Stimulated activated CD4-positive, alpha-beta T cell treated with anti-CD3 and anti-CD28 coated beads, Interleukin-1b, Interleukin-23, amount 100 ng/mL, for 24 hours (primary cell): ENCODE data around the gene ARID3A.
"Not testable (repeated sequence)": the region's sequence is repeated elsewhere in the genome, so short reads cannot be mapped to it uniquely, and the experiment has no call there.

ENCODE experiments used
- DNase-seq, 4 experiments: peaks; one replicate each; pipeline ENCODE4 v3.0.0-alpha.2; 2020; ENCODE audit warnings: low read depth in 4 of 4, low spot score in 1 of 4

The ARID3A gene

DNA sequence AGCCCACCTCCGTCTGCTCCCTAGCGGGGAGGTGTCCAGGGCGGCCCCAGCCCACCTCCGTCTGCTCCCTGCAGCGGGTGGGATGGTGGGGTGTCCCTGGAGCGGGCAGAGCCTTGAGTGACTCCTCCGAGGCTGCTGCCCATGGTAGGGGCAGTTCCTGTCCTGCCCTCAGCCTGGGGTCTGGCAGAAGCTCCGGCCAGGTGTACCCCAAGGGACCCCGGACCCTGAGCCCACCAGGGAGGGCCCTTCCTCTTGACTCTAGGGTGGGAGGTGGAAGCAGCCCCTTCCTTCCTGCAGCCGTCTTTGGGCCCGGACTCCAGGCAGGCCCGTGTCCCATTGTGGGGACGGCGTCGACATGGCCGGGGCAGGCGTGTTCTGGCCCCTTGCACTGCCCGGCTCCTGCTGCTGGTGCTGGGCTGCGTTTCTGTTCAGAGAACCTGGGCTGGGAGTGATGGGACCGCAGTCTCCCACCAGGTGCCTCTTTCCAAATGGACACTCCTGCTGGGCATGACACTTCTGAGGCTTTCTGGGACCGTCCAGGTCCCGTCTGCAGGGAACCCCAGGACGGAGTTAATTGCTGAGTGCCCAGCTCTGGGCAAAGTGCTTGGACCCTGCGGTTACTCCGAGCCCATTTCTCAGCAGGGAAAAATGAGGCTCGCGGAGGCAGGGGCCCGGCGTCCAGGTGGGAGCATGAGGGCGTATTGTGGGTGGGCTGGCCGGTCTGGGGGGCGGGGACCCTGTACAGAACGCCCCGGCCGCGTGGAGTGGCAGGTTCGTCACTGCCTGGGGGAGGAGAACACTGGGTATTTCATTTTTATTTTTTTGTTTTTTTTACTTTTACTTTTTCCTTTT, 19.8 kb downstream of the ARID3A start:
- DNase-seq, result no peak

DNA sequence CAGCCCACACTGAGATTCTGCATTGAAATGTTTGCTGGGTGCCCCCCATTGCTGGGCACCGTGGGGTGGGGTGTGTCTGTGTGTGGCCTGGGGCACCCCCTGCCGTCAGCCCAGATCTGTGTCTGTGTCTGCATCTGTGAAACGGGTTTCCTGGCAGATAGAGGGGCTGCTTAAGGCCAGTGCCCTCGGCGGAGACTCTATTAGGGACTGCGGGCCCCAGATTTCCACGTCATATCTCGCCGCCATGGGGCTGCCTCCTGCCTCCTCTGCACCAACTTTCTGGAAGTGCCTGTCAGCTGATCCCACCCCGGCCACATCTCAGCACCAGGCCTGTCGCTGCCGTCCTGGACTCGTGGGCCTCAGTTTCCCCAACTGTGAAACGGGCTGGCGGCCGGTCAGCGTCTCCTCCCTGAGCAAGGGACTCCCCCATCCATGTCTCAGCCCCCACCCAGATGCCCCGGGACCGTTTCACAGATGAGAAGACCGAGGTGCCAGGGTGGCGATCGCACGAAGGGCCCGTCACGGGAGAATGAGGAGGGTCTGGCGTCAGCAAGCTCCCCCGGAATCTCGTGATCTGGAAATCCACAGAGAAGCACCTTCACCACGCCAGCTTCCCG, 21.4 kb downstream of the ARID3A start:
- no peak for DNase-seq

DNA sequence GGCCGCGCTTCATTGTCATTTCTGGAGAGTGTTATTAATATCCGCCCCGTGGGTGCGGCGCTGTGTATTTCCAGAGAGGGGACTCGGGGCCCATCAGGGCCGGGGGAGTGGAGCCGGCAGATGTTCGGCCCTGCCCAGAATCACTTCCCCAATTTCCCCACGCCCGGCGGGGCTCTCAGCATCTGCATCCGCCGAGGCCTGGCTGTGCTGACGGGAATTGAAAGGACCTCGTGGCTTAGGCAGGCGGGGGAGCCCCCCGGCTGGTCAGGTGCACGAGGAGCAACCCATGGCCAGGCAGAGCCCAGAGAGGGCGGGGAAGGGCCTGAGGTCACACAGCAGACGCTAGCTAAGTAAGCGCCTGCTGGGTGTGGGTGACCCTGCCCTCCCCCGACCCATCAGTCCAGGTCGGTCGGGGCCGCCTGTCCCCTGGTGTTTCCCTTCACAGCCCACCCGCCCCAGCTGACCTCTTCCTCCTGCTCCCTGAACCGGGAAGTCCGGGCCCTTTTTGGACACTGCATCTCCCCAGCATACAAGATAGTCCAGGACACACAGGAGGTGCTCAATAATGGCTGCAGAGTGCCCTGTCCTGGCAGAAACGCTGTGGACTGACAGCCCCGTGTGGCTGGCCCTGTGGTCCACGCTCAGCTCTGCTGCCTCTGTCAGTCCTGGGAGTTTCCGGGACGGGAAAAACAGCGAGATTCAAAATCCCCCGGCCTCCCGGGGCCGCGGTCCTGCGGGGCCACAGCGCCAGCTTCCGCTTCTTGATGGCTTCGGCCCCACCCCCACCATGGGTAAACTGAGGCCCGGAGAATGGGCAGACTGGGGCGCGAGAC, 22.1 kb downstream of the ARID3A start:
- DNase-seq, result no peak

DNA sequence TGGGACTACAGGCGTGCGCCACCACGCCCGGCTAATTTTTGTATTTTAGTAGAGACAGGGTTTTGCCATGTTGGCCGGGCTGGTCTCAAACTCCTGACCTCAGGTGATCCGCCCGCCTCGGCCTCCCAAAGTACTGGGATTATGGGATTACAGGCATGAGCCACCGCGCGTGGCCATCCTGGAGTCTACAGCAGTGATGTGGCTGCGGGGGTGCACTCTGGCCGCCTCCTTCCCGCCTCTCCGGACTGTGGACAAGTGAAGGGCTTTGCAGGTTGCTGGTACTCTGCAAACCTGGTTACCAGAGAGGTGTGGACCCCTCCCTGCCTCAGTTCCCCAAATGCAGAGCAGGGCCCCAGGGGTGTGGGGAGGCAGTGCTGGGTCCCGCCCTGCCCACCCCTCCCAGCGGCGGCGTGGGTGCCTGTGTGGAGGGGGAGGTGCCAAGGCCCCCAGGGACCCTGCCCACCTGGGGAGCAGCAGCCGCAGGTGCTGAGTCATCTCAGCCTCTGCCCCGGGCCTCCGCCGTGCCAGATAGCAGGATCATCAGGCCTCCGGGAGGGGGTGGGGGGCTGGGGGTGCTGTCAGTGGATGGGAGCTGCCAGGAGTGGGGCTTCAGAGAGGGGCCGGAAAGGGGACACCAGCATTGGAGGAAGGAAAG, 23.1 kb downstream of the ARID3A start:
- DNase-seq, result no peak

DNA sequence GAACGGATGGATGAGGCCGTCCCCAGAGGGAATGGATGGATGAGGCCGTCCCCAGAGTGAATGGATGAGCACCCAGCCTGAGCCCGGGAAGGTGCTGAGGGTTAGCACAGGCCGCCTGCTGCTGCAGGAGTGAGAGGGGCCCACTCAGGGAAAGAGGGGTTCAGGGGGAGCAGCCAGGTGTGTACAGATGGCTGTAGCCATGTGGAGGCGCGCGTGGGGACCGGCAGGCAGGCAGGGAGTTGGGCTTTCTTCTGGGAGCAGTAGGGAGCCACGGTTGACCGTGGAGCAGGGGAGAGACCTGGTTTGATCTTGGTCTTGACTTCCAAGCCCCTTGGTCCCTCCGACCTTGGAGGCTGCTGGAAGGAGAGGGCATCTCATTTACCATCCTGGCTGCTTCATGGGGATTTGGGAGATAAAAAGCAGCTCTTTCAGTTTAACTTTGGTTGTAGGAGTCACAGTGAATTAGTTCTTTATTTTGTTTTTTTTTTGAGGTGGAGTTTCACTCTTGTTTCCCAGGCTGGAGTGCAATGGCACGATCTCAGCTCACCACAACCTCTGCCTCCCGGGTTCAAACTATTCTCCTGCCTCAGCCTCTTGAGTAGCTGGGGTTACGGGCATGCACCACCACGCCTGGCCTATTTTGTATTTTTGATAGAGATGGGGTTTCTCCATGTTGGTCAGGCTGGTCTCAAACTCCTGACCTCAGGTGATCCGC, 24.7 kb downstream of the ARID3A start:
- no peak for DNase-seq

DNA sequence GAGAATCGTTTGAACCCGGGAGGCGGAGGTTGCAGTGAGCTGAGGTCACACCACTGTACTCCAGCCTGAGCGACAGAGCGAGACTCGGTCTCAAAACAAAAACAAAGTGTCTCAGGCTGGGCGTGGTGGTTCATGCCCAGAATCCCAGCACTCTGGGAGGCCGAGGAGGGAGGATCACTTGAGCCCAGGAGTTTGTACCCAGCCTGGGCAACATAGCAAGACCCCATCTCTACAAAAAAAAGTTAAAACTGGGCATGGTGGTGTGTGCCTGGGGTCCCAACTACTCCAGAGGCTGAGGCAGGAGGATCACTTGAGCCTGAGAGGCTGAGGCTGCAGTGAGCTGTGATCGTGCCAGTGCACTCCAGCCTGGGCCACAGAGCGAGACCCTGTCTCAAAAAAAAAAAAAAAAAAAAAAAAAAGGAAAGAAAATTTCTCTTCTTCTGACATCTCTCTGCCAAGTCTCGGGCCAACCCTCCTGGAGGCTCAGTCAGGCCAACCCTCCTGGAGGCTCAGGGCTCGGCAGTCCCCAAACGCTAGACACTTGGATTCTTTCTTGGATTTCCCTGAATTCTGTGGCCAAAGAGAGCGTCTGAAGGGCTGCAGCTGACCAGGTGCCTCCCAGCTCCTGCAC, 26.3 kb downstream of the ARID3A start:
- no peak for DNase-seq

DNA sequence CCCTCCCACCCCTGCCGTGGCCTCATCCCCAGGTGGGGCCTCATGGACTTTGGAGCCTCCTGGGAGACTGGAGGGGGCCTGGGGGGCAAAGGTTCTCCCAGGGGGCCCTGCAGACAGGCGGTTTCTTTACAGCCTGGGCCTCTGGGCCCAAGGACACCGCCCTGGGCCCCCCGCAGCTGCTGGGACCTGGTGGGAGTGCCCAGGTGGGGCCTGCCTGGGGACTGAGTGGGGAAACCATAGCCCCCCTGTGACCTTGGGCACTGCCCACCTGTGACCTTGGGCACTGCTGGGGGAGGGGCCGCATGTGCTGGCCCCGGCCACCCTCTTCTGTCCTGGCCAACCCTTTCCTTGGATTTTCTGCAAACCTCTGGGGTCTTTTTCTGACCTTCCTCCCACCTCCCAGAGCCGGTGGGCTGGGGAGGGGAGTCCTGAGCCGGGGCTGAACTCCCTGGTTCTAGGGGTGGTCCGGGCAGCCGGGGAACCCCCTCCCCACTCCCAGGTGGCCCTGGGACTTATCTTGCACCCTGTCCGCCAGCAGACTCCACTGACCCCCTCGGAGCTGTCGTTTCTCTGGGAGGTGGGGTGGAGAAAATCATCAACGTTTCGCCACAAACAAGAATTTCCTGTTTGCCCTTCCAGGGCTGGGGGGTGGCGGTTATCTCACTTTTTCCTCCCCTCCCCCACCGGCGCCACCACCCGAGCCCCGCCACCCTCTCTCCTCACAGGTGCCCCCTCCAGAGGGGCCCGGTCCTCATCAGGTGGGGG, 27.0 kb downstream of the ARID3A start:
- DNase-seq, result no peak

DNA sequence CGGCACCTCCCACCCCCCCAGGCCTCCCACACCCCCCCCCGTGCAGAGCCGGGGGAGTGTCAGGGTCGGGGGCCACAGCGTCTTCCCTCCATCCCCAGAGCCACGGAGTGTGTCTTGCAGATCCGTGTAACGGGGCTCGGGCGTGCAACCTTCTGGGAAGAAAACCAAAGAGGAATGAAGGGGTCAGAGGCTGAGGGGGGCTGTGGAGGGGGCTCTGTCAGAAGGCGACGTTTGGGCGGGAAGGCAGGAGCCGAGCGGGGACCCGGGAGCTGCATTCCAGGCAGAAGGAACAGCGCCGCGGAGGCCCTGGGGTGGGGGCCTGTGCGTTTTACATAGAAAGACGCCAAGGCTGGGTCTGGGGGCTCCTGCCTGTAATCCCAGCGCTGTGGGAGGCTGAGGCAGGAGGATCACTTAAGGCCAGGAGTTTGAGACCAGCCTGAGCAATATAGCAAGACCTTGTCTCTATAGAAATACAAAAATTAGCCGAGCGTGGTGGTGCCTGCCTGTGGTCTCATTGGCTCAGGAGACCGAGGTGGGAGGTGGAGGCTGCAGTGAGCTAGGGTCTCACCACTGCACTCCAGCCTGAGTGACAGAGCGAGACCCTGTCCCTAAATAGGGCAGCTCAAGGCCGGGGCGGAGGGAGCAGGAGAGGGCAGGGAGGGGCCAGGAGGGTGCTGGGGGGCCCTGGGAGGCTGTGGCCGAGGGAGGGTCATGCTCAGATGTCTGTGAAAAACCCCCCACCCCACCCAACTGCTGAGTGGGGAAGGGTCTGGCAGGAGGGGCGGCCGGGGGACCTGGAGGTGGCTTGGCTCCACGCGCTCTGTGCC, 27.8 kb downstream of the ARID3A start:
- DNase-seq, result no peak

DNA sequence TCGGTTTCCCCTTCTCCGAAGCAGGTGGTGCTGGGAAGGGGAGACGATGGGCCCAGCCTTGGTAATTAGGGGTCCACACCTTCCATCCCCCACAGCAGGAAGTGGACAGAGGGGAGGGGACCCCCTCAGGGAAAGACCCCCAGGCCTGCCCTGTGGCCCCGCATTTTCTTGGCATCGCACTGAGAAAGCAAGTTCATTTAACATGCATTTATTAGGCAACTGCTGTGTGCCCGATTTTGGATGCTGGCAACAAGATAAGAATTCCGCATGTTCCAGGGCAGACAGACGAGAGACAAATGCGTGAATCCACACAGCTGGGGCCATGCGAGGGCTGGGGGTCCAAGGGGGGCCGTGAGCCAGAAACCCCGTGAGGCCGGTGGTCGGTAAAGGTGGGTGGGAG, 28.4 kb downstream of the ARID3A start:
- DNase-seq, result no peak

DNA sequence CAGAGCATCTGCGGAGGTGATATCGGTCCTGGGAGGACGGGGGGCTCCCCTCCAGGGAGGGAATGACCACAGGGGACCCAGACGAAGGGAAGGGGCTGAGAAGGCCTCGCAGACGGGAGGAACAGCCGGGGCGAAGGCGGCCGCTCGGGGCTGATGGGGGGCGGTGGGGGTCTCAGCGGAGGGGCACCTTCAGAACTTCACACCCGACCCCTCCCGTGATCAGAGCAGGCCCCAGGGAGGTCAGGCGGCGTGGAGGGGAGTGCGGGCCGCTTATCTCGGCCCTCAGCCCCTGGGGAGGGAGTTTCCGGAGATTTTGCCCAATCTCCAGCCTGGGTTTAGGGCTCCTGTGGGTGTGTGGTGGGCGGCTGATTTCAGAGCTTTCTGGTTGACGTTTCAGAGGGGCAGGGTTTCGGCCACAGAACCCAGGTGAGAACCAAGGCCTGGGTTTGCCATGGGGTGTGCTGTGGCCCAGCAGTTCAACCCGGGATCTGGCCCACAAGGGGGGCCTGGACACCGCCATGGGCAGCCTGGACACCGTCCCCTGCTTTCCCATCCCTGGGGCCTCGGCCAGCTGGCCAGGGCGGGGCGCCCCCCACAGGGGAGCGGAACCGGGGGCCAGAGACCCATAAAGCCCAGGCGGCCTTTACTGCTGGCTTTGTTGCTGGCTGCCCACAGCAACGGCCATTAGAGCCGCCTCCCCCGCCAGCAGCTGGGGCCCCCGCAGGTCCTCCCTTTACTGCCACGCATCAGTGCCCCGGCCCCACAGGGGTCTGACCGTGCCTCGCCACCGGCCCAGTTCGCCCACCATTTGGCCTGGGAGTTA, 29.0 kb downstream of the ARID3A start:
- DNase-seq, result no peak

DNA sequence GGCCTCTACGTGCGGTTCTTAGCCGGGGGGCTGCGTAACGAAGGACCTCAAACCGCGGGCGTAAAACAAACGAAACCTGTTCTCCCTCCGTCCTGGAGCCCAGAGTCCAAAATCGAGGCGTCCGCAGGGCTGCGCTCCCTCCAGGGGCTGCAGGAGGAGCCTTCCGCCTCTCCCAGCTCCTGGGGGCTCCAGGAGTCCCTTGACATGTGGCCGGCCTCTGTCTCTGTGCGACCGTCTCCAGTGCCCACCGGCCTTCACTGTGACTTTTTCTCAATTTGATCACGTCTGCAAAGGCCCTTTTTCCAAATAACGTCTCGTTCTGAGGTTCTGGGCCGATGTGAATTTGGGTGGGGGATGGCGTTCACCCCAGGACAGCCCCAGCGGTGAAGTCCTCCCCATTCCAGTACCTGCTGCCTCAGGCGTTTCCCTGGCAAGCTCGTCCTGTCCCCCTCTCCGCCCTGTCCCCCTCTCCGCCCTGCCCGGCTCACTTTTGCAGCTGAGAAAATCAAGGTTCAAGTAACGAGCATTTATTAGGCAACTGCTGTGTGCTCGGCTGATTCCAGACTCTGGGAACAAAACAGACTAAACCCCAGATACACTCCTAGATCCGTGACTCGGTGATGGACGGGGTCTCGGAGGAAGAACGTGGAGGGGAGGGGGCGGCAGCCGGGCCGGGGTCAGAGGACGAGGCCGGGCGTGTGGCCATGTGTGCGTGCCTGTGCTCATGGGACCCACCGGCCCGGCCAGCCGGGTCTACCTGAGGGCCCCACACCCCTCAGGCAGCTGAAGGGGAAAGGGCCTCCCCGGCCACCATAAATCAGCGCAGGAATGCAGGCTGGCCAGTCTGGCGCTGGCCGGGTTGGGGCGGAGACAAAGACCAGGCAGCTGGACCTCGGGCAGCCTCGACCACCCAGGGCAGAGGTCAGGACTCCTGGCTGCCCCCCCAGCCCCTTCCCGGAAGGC, 30.2 kb downstream of the ARID3A start:
- no peak for DNase-seq

DNA sequence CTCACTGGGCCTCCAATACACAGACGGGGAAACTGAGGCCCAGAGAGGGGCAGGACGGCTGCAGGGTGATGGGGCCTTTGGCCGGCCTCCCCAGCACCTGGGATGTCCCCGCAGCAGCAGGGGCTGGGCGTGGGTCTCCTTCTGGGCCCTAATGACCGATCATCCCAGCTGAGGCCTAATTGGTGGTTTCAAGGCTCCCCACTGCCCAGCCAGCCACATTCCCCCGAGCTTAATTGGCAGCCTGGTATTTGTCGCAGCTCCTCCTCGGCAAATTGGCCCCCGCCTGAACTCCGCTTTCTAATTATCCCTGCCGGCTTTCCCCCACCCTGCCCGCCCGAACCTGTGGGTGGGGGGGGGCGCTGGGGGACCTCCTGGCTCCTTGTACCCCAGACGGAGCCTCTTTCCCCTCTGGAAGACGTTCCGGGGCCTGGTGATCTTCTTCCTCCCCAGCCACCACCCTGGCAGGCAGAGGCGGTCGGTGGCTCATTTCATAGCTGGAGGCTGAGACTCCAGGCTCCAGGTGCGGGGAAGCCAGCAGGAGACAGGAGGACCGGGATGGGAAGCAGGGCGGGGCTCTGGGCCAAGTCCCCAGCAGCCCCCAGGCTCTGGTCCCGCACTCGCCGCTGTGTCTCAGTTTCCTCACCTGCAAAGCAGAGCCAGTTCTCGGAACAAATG, 31.1 kb downstream of the ARID3A start:
- DNase-seq, result no peak

DNA sequence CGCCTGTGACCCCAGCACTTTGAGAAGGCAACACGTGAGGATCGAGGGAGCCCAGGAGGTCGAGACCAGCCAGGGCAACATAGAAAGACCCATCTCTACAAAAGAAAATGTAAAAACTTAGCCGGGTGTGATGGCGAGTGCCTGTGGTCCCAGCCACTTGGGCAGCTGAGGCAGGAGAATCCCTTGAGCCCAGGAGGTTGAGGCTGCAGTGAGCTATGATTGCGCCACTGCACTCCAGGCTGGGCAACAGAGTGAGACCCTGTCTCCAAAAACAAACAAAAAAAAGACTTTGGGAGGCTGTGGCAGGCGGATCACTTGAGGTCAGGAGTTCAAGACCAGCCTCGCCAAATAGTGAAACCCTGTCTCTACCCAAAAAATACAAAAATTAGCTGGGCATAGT, 31.7 kb downstream of the ARID3A start:
- DNase-seq, result not testable (repeated sequence)

DNA sequence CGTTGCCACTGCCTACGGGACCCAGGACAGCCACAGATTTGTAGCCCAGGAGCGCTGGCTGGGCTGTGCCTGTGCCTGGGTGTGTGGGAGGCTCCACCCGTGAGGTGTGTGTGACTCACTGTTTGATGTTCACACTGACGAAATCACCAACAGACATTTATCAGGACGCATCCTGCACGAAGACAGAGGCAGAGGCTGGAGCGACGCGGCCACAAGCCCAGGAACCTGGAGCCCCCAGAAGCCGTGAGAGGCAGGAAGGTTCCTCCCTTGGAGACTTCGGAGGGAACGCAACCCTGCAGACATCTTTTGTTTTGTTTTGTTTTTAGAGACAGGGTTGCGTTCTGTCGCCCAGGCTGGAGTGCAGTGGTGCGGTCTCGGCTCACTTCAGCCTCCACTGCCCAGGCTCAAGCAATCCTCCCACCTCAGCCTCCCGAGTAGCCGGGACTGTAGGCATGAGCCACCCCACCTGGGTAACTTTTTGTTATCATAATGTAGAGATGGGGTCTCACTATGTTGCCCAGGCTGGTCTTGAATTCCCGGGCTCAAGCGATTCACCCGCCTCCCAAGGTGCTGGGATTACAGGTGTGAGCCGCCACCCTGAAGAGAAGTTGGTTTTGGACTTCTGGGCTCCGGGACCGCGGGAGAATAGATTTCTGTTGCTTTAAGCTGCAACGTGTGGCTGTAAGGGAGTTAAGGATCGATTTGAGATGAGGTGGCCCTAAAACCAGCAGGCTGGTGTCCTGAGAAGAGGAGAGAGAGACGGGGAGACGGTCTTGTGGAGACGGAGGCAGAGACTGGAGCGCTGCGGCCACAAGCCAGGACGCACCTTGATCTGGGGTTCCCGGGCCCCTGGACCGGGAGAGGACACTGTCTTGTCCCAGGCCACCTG, 33.4 kb downstream of the ARID3A start:
- peak in 2 of 4 experiments; percentile 35 to 36 for DNase-seq

DNA sequence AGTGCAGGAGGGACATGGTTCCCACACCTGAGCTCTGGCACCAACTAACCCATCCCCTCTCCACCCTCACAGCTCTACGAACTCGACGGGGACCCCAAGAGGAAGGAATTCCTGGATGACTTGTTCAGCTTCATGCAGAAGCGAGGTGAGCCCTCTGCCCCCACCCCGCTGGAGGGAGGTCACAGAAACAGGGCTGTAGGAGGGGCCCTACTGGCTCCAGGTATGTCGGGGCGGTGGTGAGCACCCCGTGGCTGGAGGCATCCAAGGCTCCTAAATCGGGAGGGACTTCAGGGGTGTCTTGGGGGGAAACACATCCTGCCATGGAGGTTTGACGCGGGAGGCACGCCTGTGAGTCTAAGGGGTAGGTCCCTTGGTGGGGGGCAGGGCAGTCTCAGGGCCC, 34.2 kb downstream of the ARID3A start:
- DNase-seq, result no peak
